SK-N-SH (cell line): ENCODE data around the gene HOXC11.

ENCODE experiments used
- ELF1 ChIP-seq: IDR thresholded peaks from 2 replicates; pipeline ENCODE4 v1.4.0; 2012
- EP300 ChIP-seq, 2 experiments: IDR thresholded peaks; 2 replicates each; pipeline versions ENCODE4 v1.4.0 to v1.6.1; 2012; ENCODE audit warnings: borderline replicate concordance in 1 of 2, low read depth in 1 of 2, low read length in 1 of 2
- JUND ChIP-seq: IDR thresholded peaks from 2 replicates; pipeline ENCODE4 v1.4.0; 2012
- NFIC ChIP-seq: IDR thresholded peaks from 2 replicates; pipeline ENCODE4 v1.4.0; 2012; ENCODE audit warnings: borderline replicate concordance
- NRF1 ChIP-seq: IDR thresholded peaks from 2 replicates; pipeline ENCODE4 v1.6.1; 2012; ENCODE audit warnings: low read depth, mild to moderate bottlenecking, low read length
- RAD21 ChIP-seq: IDR thresholded peaks from 2 replicates; pipeline ENCODE4 v1.6.1; 2012; ENCODE audit warnings: mild to moderate bottlenecking, low read length
- TAF1 ChIP-seq: IDR thresholded peaks from 2 replicates; pipeline ENCODE4 v1.6.1; 2012; ENCODE audit warnings: low read depth, mild to moderate bottlenecking, low read length, moderate library complexity, borderline replicate concordance
- TF ChIP-seq, protein P1 (sequence below): fragments of 200-600 bp; sonication (generic); IDR thresholded peaks from 2 replicates; pipeline ENCODE4 v1.6.1; 2017; ENCODE audit warnings: antibody characterized with exemption, mild to moderate bottlenecking, moderate library complexity

DNA sequence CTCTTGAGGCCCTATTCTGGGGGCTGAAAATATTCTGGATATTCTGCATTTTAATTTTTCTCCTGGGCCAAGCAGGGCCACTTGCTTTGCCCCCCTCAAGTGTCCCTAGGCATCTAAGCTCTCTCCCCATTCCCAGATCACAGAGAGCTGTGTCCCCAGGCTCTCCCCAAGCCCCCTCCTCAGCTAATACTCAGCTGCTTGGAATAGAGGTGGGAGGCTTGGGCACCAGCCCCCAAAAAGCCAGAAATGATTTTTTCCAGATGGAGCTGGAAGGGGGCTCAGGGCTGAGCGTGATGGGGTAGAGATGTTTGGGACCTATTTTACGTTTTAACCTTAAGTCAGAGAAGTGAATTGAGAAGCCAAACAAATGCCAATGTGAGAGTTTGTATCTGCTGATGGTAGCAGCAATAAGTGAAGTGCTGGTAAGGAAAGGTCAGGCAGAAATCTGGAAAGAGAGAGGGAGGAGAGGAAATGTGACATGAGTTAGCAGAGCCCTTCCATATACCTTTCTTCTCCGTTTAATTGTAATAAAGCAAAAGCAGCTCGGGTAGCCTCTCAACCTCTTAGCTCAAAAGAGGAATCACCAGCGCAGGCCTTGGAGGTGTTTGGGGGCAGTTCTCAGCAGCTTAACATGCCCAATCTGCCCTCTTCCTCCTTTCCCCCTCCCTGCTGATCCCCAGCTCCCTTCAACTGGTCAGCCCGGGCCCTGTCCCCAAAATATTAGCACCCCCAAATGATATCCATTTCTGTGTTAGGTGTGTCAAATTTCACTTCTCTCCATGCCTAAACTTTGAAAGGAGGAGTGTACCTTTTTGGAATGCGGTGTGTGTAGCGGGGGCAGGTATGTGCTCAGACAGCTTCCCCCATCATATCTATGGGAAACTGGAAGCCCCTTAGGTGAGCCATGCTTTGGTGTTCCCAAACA, 50.3 kb downstream of the HOXC11 start:
- TF ChIP-seq RAD21 (no peak), TAF1 (no peak), NRF1 (no peak), JUND (no peak), NFIC (no peak), ELF1 (no peak), EP300 (IDR thresholded peaks at IDR 0.05; ENCODE audit: borderline replicate concordance in 1 of 2, low read depth in 1 of 2, low read length in 1 of 2) (no peak)
- TF ChIP-seq, protein P1, sequence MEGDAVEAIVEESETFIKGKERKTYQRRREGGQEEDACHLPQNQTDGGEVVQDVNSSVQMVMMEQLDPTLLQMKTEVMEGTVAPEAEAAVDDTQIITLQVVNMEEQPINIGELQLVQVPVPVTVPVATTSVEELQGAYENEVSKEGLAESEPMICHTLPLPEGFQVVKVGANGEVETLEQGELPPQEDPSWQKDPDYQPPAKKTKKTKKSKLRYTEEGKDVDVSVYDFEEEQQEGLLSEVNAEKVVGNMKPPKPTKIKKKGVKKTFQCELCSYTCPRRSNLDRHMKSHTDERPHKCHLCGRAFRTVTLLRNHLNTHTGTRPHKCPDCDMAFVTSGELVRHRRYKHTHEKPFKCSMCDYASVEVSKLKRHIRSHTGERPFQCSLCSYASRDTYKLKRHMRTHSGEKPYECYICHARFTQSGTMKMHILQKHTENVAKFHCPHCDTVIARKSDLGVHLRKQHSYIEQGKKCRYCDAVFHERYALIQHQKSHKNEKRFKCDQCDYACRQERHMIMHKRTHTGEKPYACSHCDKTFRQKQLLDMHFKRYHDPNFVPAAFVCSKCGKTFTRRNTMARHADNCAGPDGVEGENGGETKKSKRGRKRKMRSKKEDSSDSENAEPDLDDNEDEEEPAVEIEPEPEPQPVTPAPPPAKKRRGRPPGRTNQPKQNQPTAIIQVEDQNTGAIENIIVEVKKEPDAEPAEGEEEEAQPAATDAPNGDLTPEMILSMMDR: no peak
